Spleen (tissue), 11 donors: Measurements from ENCODE around the gene CCDC102A. TPM values are rescaled to one million over a fixed set of nuclear protein-coding genes. Genes with fewer than 3 reads are reported as not detected.
A peak's percentile ranks its signal among the peaks of the same experiment; 100 is the strongest.

ENCODE experiments used
- DNase-seq: peaks from one replicate; pipeline ENCODE4 v3.0.0-alpha.2; 2020
- H3K27ac ChIP-seq, 8 donors: fragments of 200-600 bp; sonication (generic) in 7 of 8; 1 replicate in 4 of 8; 2 replicates in 4 of 8; pipeline versions ENCODE4 v1.5.0 to v1.8.0; 2016 to 2021; ENCODE audit warnings: inconsistent platforms in 4 of 8, mild to moderate bottlenecking in 4 of 8, moderate library complexity in 1 of 8
- H3K27me3 ChIP-seq, 7 donors: fragments of 200-600 bp; sonication (generic) in 6 of 7; replicated peaks in 1 of 7; 1 replicate in 4 of 7; 2 replicates in 3 of 7; pipeline versions ENCODE4 v1.5.0 to v1.8.0; 2016 to 2021; ENCODE audit warnings: inconsistent platforms in 3 of 7, mild to moderate bottlenecking in 1 of 7
- H3K36me3 ChIP-seq, 6 donors: fragments of 200-600 bp; sonication (generic) in 5 of 6; 1 replicate in 4 of 6; 2 replicates in 2 of 6; pipeline versions ENCODE4 v1.5.0 to v1.8.0; 2016 to 2021; ENCODE audit warnings: inconsistent platforms in 2 of 6
- H3K4me1 ChIP-seq, 6 donors: fragments of 200-600 bp; sonication (generic) in 5 of 6; 1 replicate in 3 of 6; 2 replicates in 3 of 6; pipeline versions ENCODE4 v1.5.0 to v1.8.0; 2016 to 2021; ENCODE audit warnings: inconsistent platforms in 3 of 6
- H3K4me3 ChIP-seq, 8 donors: fragments of 200-600 bp; sonication (generic) in 7 of 8; 1 replicate in 4 of 8; 2 replicates in 4 of 8; pipeline versions ENCODE4 v1.5.0 to v1.8.0; 2016 to 2021; ENCODE audit warnings: inconsistent platforms in 4 of 8, mild to moderate bottlenecking in 4 of 8, moderate library complexity in 2 of 8
- H3K9me3 ChIP-seq, 8 donors: fragments of 200-600 bp; sonication (generic) in 7 of 8; 1 replicate in 4 of 8; 2 replicates in 4 of 8; pipeline versions ENCODE4 v1.5.0 to v1.8.0; 2016 to 2021; ENCODE audit warnings: inconsistent platforms in 4 of 8
- POLR2A ChIP-seq, 3 donors: fragments of 450-650 bp; IDR thresholded peaks; one replicate each; pipeline ENCODE4 v1.5.1; 2017; ENCODE audit warnings: antibody characterized with exemption in 3 of 3, mild to moderate bottlenecking in 1 of 3
- POLR2AphosphoS5 ChIP-seq, 3 donors: sonication (generic); formaldehyde crosslinking; IDR thresholded peaks; one replicate each; pipeline ENCODE4 v1.5.1; 2017; ENCODE audit warnings: antibody characterized with exemption in 3 of 3
- WGBS, 5 donors: extraction: QIAGEN DNeasy Blood & Tissue Kit in 3 of 5; methylation state at CpG; one replicate each; pipeline versions ENCODE4 v1.1.5 to v1.1.7; 2013 to 2018; 5-methylcytosine and 5-hydroxymethylcytosine counted together
- intact Hi-C: fragments of 100-400 bp; cut with DNase I; formaldehyde crosslinking; loops from one replicate; pipeline ENCODE4 v1.15.0; 2023; ENCODE audit warnings: low total_unique reads
- polyA plus RNA-seq, 3 donors: library from polyadenylated mRNA; stranded (reverse); fragments of 200-250 nt; gene quantifications; one replicate each; pipeline ENCODE4 v1.2.1, GENCODE V29; 2013
- total RNA-seq, 7 donors: library from RNA; depleted of rRNA in 3 of 7; stranded (reverse); fragments of >200 nt in 3 of 7; fragmentation: NEBNext Ultra II Directional in 4 of 7; extraction: Animal tissue kit (Norgen Biotek cat#: 25700) in 4 of 7; gene quantifications; one replicate each; pipeline versions ENCODE4 v1.1.0 to v1.2.1, GENCODE V29; 2016 to 2021
- TF ChIP-seq, protein P1 (sequence below), 11 experiments: fragments of 200-600 bp in 7 of 11; fragments of 450-650 bp in 4 of 11; sonication (generic) in 4 of 11; IDR thresholded peaks in 8 of 11; conservative IDR thresholded peaks in 3 of 11; 1 replicate in 7 of 11; 2 replicates in 4 of 11; pipeline versions ENCODE4 v1.4.0 to v1.8.0; 2016 to 2021; ENCODE audit warnings: antibody characterized with exemption in 11 of 11, inconsistent platforms in 4 of 11, mild to moderate bottlenecking in 1 of 11
- donor health status: healthy with polysubstance abuse.
- donor health status: DM: no; HTN: no; CAD: no; lungs with moderate emphysema.
- donor health status: DM: no; HTN: no; CAD: no.
- donor health status: Bipolar disorder and iron deficiency.
- donor health status: healthy.
- donor health status: DM: no; HTN: no; CAD: no.
- donor health status: DM: yes; HTN: yes; CAD: no.

CCDC102A gene
- total and polyA plus RNA-seq, 10 donors, result 4.6 to 14.8 (median 7.8) TPM

- DNase-seq, result peak; percentile 89
Measured at GRCh38 chr16:57530104-57530521, 6.3 kb downstream of the CCDC102A start.

DNA sequence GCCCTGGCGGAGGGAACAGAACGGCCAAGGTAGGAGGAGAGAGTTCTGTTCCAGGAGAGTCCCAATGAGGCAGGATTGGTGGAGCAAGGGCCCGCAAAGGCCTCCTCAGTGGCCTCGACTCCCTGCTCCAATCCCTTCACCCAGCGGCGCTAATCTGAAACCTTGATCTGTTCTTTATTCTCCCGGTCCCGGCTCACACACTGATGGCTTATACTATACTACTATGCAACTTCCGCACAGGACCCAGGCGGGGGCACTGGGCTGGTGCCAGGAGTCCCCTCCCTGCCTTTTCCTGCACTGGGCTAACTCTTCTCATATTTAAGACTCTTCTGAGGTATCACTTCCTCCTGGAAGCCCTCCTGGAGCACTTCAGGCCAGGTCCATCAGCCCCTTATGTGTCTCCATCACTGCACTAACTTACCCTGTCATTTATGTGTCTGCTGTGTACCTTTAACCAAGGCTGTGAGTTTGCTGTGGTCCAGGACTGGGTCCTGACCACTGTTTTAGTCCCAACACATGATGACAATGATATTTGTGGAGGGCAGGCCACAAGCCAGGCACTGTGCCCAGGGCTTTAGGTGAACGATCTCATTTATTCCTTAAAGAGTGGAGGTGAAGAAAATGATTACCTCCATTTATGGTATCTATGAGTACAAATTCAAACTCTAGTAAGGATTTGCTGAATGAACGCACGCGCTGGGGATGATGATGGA, 6.8 kb downstream of the CCDC102A start:
- peaks cover 0 to 8% (median 2%) of the 10 kb centered on the region in 6 donors for H3K36me3 ChIP-seq
- TF ChIP-seq, protein P1, sequence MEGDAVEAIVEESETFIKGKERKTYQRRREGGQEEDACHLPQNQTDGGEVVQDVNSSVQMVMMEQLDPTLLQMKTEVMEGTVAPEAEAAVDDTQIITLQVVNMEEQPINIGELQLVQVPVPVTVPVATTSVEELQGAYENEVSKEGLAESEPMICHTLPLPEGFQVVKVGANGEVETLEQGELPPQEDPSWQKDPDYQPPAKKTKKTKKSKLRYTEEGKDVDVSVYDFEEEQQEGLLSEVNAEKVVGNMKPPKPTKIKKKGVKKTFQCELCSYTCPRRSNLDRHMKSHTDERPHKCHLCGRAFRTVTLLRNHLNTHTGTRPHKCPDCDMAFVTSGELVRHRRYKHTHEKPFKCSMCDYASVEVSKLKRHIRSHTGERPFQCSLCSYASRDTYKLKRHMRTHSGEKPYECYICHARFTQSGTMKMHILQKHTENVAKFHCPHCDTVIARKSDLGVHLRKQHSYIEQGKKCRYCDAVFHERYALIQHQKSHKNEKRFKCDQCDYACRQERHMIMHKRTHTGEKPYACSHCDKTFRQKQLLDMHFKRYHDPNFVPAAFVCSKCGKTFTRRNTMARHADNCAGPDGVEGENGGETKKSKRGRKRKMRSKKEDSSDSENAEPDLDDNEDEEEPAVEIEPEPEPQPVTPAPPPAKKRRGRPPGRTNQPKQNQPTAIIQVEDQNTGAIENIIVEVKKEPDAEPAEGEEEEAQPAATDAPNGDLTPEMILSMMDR (IDR thresholded peaks at IDR 0.05 in 8 of 11, conservative IDR thresholded peaks at IDR 0.05 in 3 of 11), result no peak
- TF ChIP-seq POLR2AphosphoS5 (IDR thresholded peaks at IDR 0.05), result no peak
- TF ChIP-seq POLR2A (IDR thresholded peaks at IDR 0.05), result no peak
- peaks cover 25 to 72% (median 60%) of the 10 kb centered on the region in 6 donors for H3K4me1 ChIP-seq
- H3K4me3 ChIP-seq, result peak overlapping the region in 1 of 8 donors; percentile 50
- no peaks in the 10 kb centered on the region for H3K27me3 ChIP-seq
- DNase-seq, result no peak
- peak overlapping the region in 7 of 8 donors; percentile 49 to 96 (median 83) for H3K27ac ChIP-seq
- H3K9me3 ChIP-seq, result no peaks in the 10 kb centered on the region
- intact Hi-C loops, result no loop called here
- WGBS, 5 donors, result 50 to 69% (median 55%) methylated on average over 14 of the region's 14 CpGs

More at GRCh38 chr16:57530104-57530521, 6.3 kb downstream of the CCDC102A start:
- 9 to 24% (median 16%) methylated on average over 7 of the region's 7 CpGs for WGBS, 5 donors
- intact Hi-C loops, result no loop called here
- peak overlapping the region; percentile 62 to 96 (median 78) for H3K27ac ChIP-seq
- peaks cover 0 to 8% (median 2%) of the 10 kb centered on the region in 6 donors for H3K36me3 ChIP-seq
- H3K4me3 ChIP-seq, result peak overlapping the region in 1 of 8 donors; percentile 50
- peaks cover 28 to 72% (median 64%) of the 10 kb centered on the region in 6 donors for H3K4me1 ChIP-seq
- H3K9me3 ChIP-seq, result no peaks in the 10 kb centered on the region
- TF ChIP-seq POLR2AphosphoS5 (IDR thresholded peaks at IDR 0.05), result peak in 2 of 3 donors; percentile 50 to 54
- TF ChIP-seq, protein P1 (IDR thresholded peaks at IDR 0.05 in 8 of 11, conservative IDR thresholded peaks at IDR 0.05 in 3 of 11), result no peak
- H3K27me3 ChIP-seq, result peaks cover 0 to under 1% (median 0%) of the 10 kb centered on the region in 7 donors

DNA sequence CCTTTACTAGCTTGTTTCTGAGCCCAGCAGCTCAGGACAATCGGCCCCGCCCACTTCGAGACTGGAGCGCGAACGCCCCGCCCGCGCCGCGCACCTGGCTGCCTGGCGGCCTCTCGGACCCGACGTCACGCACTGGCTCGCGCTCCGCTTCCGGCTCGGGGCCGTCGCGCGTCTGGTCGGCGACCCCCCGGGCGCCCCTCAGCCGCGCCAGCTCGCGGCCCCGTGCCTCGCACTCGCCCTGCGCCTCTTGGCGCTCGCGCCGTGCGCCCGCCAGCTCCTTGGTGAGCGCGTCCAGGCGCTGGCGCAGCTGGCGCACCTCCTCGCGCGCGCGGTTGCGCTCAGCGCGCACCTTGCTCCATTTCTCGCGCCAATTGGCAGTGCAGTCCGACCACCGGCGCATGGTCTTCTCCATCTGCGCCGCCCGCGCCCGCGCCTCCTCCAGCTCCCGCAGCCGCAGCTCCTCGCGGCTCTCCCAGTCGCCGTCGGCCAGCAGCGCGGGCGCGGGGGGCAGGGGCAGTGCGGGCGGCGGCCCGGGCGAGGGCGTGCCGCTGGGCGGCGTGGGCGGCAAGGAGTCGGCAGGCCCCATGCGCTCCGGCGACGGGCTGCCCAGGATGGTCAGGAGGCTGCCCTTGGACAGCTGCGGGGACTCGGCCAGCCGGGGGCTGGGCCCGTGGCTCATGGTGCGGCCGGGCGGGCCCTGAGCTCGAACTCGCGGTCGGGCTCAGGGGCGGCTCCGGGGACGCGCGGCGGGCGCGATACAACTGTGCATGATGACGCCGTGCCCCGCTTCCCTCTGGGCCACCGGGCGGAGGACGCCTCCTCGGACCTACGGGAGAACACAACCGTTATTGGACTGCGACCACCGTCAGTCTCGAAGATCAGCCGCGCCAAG, 7.6 kb downstream of the CCDC102A start:
- 43 to 93% (median 88%) methylated on average over 101 to 126 of the region's 126 CpGs for WGBS, 5 donors
- Histone ChIP-seq H3K9me3 (no peaks in the 10 kb centered on the region), H3K4me3 (peak overlapping the region in 1 of 8 donors; percentile 50), H3K27me3 (no peaks in the 10 kb centered on the region), H3K27ac (peak overlapping the region in 4 of 8 donors; percentile 74 to 96 (median 89)), H3K4me1 (peaks cover 20 to 72% (median 52%) of the 10 kb centered on the region in 6 donors), H3K36me3 (peaks cover 0 to 8% (median 2%) of the 10 kb centered on the region in 6 donors)
- intact Hi-C loops, result no loop called here
- no peak for TF ChIP-seq POLR2A (IDR thresholded peaks at IDR 0.05)
- no peak for TF ChIP-seq POLR2AphosphoS5 (IDR thresholded peaks at IDR 0.05)
- TF ChIP-seq, protein P1 (IDR thresholded peaks at IDR 0.05 in 8 of 11, conservative IDR thresholded peaks at IDR 0.05 in 3 of 11), result no peak
- DNase-seq, result peak; percentile 78
